Measurements from ENCODE around the gene MAP3K1. TPM values are rescaled to one million over a fixed set of nuclear protein-coding genes. Genes with fewer than 3 reads are reported as not detected.

Gene MAP3K1
- total RNA-seq, 1 donor from 2014 or later: 5.7 TPM

DNA sequence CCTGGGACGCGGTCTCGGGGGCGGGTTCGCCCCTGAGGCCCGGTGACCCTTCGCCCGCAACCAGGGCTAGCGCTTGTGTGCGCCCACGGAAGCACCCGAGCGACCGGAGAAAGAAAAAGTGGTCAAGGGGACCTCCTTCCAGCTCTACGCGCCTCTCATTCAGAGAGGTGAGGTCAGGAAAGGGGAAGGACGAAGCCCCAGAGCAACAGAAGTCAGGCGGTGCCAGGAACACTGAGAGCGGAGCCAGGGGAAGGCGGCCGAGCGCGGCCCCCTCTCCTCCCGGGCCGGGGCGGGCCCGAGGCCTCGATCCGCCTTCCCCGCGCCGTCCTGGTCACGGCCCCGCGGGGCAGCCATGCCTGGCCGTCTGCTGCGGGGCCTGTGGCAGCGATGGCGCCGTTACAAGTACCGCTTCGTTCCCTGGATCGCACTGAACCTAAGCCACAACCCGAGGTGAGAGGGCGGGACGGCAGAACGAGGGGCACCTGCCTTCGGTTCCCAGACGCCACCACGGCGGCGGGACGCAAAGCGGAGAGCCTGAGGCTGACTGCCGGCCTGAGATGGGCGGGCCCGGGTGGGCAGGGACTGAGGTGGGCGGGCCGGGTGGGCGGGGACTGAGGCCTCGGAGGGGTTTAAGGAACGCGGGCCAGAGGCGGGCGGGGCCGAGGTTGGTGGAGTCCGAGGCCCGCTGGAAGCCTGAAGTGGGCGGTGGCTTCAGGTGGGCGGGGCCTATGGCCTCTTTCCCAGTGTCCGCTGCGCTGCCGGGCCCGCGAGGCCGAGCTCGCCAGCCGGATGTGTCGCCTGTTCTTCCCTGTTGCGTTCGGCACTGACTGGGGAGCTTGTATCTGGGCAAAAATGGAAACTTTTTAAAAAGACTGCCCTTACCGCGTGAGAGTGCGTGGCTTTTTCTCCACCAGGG, 94.2 kb downstream of the MAP3K1 start, which contains the start of gene SETD9:
Gene SETD9 (plus strand): TSS at position 303 of the 916 bp plus-strand sequence. CDS start 50 bp downstream, at position 353.
- intact Hi-C loops (cut with micrococcal nuclease): loop anchor here (10.0 kb wide), 1 partner anchor 315 kb away; no protein-coding TSS in a partner anchor

DNA sequence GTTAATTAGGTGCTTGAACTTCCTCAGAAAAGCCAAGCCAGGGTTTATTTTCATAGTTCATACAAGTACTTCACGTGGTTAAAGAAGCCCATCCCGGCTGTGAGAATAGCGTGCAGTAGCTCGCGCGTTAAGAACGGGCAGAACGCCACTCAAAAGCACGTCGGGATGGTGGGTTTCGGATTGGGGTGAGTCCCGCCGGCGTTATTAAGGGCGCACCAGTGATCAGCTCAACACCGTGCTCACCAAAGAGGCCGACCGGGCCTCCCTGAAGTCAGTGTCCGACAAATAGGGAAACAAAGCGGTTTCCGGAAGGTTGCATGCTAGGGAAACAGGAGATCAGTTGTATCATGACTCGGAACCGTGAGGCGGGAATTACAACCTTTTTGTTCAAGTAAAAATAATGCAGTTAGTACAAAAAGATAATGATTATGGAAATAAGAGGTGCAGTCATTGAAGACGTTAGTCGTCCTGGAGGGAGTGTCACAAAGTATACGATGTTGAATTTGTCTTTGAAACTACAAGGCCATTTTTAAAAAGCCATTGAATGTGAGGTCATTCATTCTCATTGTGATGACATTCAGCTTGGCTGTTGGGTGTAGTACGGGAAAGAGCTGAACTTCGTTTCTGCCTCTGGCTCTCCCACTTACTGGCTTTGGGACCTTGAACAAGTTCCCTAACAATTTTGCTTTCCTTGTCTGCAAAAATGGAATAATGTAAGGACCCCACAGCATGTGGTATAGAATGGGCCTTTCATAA, 95.0 kb downstream of the MAP3K1 start:
- peaks cover 21% of the 10 kb centered on the region for H3K4me1 ChIP-seq
- peaks cover 7% of the 10 kb centered on the region for H3K9me3 ChIP-seq (replicated peaks)
- intact Hi-C loops (cut with micrococcal nuclease): no loop called here
- peak overlapping the region; percentile 77 for H3K4me3 ChIP-seq
- no peaks in the 10 kb centered on the region for H3K27me3 ChIP-seq (ENCODE audit: low read depth)
- TF ChIP-seq, protein P1, sequence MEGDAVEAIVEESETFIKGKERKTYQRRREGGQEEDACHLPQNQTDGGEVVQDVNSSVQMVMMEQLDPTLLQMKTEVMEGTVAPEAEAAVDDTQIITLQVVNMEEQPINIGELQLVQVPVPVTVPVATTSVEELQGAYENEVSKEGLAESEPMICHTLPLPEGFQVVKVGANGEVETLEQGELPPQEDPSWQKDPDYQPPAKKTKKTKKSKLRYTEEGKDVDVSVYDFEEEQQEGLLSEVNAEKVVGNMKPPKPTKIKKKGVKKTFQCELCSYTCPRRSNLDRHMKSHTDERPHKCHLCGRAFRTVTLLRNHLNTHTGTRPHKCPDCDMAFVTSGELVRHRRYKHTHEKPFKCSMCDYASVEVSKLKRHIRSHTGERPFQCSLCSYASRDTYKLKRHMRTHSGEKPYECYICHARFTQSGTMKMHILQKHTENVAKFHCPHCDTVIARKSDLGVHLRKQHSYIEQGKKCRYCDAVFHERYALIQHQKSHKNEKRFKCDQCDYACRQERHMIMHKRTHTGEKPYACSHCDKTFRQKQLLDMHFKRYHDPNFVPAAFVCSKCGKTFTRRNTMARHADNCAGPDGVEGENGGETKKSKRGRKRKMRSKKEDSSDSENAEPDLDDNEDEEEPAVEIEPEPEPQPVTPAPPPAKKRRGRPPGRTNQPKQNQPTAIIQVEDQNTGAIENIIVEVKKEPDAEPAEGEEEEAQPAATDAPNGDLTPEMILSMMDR (IDR thresholded peaks at IDR 0.05; ENCODE audit: borderline replicate concordance): no peak
- H3K36me3 ChIP-seq: peaks cover 4% of the 10 kb centered on the region
- DNase-seq: peak; percentile 53
- peak overlapping the region; percentile 95 for H3K27ac ChIP-seq (replicated peaks)

More for the DNA sequence above, 94.2 kb downstream of the MAP3K1 start, which contains the start of gene SETD9:
- no peaks in the 10 kb centered on the region for H3K27me3 ChIP-seq (ENCODE audit: low read depth)
- no peaks in the 10 kb centered on the region for H3K36me3 ChIP-seq
- H3K4me3 ChIP-seq: peak within 1 kb of the TSS; percentile 77
- peaks cover 21% of the 10 kb centered on the region for H3K4me1 ChIP-seq
- peaks cover 7% of the 10 kb centered on the region for H3K9me3 ChIP-seq (replicated peaks)
- DNase-seq: peak; percentile 99
- H3K27ac ChIP-seq (replicated peaks): peak within 1 kb of the TSS; percentile 95
- TF ChIP-seq, protein P1 (IDR thresholded peaks at IDR 0.05; ENCODE audit: borderline replicate concordance): no peak

DNA sequence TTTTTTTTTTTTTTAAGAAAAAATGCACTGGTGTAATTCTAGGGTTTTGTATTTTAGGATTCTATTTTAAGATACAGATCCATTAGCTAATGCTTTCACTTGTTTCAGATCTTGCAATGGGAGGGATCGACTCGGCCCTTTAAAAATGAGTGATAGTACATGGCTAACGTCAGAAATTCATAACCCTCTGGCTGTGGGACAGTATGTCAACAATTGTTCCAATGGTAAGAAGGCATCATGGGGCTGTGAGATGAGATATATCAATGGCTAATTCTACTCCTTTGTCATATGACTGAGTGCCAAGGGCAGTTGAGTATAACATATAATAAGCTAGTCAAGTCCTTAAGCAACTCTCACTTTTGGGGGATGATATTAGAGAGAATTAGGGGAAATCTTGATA, 98.4 kb downstream of the MAP3K1 start:
- H3K27me3 ChIP-seq (ENCODE audit: low read depth): no peaks in the 10 kb centered on the region
- H3K4me1 ChIP-seq: peaks cover 32% of the 10 kb centered on the region
- no peak overlapping the region for H3K27ac ChIP-seq (replicated peaks)
- TF ChIP-seq, protein P1 (IDR thresholded peaks at IDR 0.05; ENCODE audit: borderline replicate concordance): no peak
- no peak for DNase-seq
- H3K4me3 ChIP-seq: no peak overlapping the region
- no peaks in the 10 kb centered on the region for H3K9me3 ChIP-seq (replicated peaks)
- intact Hi-C loops (cut with micrococcal nuclease): no loop called here
- H3K36me3 ChIP-seq: peaks cover 4% of the 10 kb centered on the region

DNA sequence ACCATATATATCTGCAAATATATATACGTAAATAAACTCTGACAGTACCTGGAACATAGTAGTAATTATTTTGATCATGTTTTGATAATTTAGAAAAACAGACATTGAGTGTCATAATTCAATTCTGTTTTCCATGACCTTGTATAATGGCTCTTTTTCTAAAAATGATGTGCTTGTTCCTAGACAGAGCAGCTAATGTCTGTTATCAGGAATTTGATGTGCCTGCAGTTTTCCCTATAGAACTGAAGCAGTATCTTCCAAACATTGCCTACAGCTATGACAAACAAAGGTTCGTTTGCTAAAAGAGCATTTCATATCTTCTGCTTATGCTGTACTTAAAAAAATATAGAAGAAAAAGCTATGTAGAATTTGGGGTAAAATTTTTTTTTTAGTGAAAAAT, 99.3 kb downstream of the MAP3K1 start:
- Histone ChIP-seq H3K9me3 (replicated peaks) (no peaks in the 10 kb centered on the region), H3K27me3 (ENCODE audit: low read depth) (no peaks in the 10 kb centered on the region), H3K27ac (replicated peaks) (no peak overlapping the region), H3K36me3 (peaks cover 4% of the 10 kb centered on the region), H3K4me3 (no peak overlapping the region), H3K4me1 (peaks cover 30% of the 10 kb centered on the region)
- intact Hi-C loops (cut with micrococcal nuclease): no loop called here
- DNase-seq: no peak
- TF ChIP-seq, protein P1 (IDR thresholded peaks at IDR 0.05; ENCODE audit: borderline replicate concordance): no peak

DNA sequence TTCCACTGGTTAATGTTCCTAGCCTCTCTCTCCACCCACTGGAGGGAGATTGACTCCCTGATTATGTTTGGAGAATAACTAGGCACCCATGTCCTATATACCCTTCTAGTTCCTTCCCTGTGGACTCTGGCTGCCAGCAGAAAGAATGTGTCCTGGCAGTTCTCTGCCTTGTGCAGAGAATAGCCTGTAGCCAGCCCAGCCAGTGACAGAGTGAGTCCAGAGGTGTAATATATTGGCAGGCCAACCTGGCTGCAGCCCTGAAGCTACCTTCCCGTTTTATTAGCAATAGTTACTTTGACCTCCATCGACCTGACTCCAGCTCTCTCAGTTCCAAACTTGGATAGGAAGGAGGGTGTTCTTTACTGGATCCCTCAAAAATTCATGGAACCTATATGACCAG, 102.2 kb downstream of the MAP3K1 start:
- TF ChIP-seq, protein P1 (IDR thresholded peaks at IDR 0.05; ENCODE audit: borderline replicate concordance): no peak
- peak; percentile 28 for DNase-seq

More for the DNA sequence above, 102.2 kb downstream of the MAP3K1 start:
- peak overlapping the region; percentile 84 for H3K27ac ChIP-seq (replicated peaks)
- H3K4me1 ChIP-seq: peaks cover 15% of the 10 kb centered on the region
- H3K9me3 ChIP-seq (replicated peaks): no peaks in the 10 kb centered on the region
- intact Hi-C loops (cut with micrococcal nuclease): no loop called here
- no peaks in the 10 kb centered on the region for H3K27me3 ChIP-seq (ENCODE audit: low read depth)
- H3K4me3 ChIP-seq: no peak overlapping the region
- peaks cover 18% of the 10 kb centered on the region for H3K36me3 ChIP-seq
